ENCODE data around the gene PTPN2. TPM values are rescaled to one million over a fixed set of nuclear protein-coding genes. Genes with fewer than 3 reads are reported as not detected.
"Not testable (repeated sequence)": the region's sequence is repeated elsewhere in the genome, so short reads cannot be mapped to it uniquely, and the experiment has no call there.

The PTPN2 gene
- polyA plus RNA-seq, 2 donors = 18.9 to 20.7 TPM

DNA sequence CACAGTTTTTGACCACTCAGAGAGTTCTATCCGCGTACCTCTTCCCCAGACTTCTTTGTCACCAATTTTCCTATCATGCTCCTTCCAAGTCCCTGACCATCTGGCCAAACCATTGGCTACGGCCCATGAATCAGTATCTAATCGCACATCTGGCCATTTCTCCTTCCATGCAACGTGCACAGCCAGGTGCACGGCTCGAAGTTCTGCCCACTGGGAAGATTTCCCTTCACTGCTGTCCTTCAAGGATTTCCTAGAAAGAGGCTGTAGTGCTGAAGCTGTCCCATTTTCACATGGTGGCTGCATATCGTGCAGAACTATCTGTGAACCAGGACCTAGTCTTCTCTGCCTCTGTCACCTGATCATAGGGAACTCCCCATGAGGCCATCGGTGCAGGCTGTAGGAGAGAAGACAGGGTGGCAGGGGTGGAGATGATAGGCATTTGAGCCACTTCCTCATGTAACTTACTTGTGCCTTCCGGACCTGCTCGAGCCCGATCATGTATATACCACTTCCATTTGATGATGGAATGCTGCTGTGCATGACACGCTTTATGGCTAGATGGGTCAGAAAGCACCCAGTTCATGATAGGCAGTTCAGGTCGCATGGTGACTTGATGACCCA is 127.3 kb downstream of the PTPN2 start:
- WGBS, 2 donors = 93 to 94% methylated on average over 14 of the region's 14 CpGs

GRCh38 chr18:12755606-12756005 is 128.4 kb downstream of the PTPN2 start:
- whole genome bisulfite sequencing, 2 donors = 96 to 98% methylated on average over 6 of the region's 6 CpGs

More for the DNA sequence above, 127.3 kb downstream of the PTPN2 start:
- not testable (repeated sequence) for H3K27ac ChIP-seq (ENCODE audit: low read depth in 2 of 2, low read length in 1 of 2); H3K36me3 ChIP-seq (ENCODE audit: control insufficient read depth in 2 of 2, insufficient read depth in 2 of 2, low read length in 1 of 2); H3K4me1 ChIP-seq (ENCODE audit: control insufficient read depth in 2 of 2, insufficient read depth in 2 of 2, low read length in 1 of 2); H3K9me3 ChIP-seq (ENCODE audit: control insufficient read depth in 2 of 2, insufficient read depth in 1 of 2, low read depth in 1 of 2, low read length in 1 of 2); H3K27me3 ChIP-seq (ENCODE audit: control insufficient read depth in 1 of 2, insufficient read depth in 2 of 2, low read length in 2 of 2); H3K4me3 ChIP-seq (ENCODE audit: low read depth in 1 of 2, low read length in 2 of 2)

DNA sequence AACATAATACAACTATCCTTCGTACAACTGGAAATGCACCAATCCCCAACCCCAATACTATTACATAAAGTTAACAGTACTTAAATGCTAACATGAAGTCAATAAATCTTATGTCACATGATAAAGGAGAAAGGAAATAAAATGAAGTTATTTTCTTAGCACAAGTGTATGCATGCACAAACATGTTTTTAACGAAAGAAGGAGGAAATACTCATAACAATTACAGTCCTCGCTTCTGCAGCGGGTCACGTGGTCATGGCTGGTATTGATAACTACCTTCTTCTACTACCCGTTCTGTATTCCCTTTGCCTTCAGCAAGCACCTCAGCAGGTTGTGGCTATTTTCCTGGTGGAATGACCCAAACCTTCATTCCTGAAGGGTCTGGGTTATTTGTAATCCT is 129.5 kb downstream of the PTPN2 start:
- Histone ChIP-seq H3K4me1 (ENCODE audit: control insufficient read depth in 2 of 2, insufficient read depth in 2 of 2, low read length in 1 of 2) (no peaks in the 10 kb centered on the region), H3K27me3 (ENCODE audit: control insufficient read depth in 1 of 2, insufficient read depth in 2 of 2, low read length in 2 of 2) (no peaks in the 10 kb centered on the region), H3K9me3 (ENCODE audit: control insufficient read depth in 2 of 2, insufficient read depth in 1 of 2, low read depth in 1 of 2, low read length in 1 of 2) (no peaks in the 10 kb centered on the region), H3K36me3 (ENCODE audit: control insufficient read depth in 2 of 2, insufficient read depth in 2 of 2, low read length in 1 of 2) (no peaks in the 10 kb centered on the region), H3K4me3 (ENCODE audit: low read depth in 1 of 2, low read length in 2 of 2) (no peak overlapping the region), H3K27ac (ENCODE audit: low read depth in 2 of 2, low read length in 1 of 2) (no peak overlapping the region)
- WGBS, 2 donors = 75 to 87% methylated on average over 6 of the region's 6 CpGs

More at GRCh38 chr18:12755606-12756005, 128.4 kb downstream of the PTPN2 start:
- H3K9me3 ChIP-seq (ENCODE audit: control insufficient read depth in 2 of 2, insufficient read depth in 1 of 2, low read depth in 1 of 2, low read length in 1 of 2); H3K36me3 ChIP-seq (ENCODE audit: control insufficient read depth in 2 of 2, insufficient read depth in 2 of 2, low read length in 1 of 2); H3K27me3 ChIP-seq (ENCODE audit: control insufficient read depth in 1 of 2, insufficient read depth in 2 of 2, low read length in 2 of 2); H3K4me1 ChIP-seq (ENCODE audit: control insufficient read depth in 2 of 2, insufficient read depth in 2 of 2, low read length in 1 of 2); H3K27ac ChIP-seq (ENCODE audit: low read depth in 2 of 2, low read length in 1 of 2); H3K4me3 ChIP-seq (ENCODE audit: low read depth in 1 of 2, low read length in 2 of 2): not testable (repeated sequence)

GRCh38 chr18:12751891-12752290 is 132.1 kb downstream of the PTPN2 start:
- Histone ChIP-seq H3K4me3 (ENCODE audit: low read depth in 1 of 2, low read length in 2 of 2) (no peak overlapping the region), H3K27me3 (ENCODE audit: control insufficient read depth in 1 of 2, insufficient read depth in 2 of 2, low read length in 2 of 2) (no peaks in the 10 kb centered on the region), H3K27ac (ENCODE audit: low read depth in 2 of 2, low read length in 1 of 2) (no peak overlapping the region), H3K4me1 (ENCODE audit: control insufficient read depth in 2 of 2, insufficient read depth in 2 of 2, low read length in 1 of 2) (no peaks in the 10 kb centered on the region), H3K36me3 (ENCODE audit: control insufficient read depth in 2 of 2, insufficient read depth in 2 of 2, low read length in 1 of 2) (no peaks in the 10 kb centered on the region), H3K9me3 (ENCODE audit: control insufficient read depth in 2 of 2, insufficient read depth in 1 of 2, low read depth in 1 of 2, low read length in 1 of 2) (no peaks in the 10 kb centered on the region)
- 78 to 84% methylated on average over 4 of the region's 4 CpGs for WGBS, 2 donors

DNA sequence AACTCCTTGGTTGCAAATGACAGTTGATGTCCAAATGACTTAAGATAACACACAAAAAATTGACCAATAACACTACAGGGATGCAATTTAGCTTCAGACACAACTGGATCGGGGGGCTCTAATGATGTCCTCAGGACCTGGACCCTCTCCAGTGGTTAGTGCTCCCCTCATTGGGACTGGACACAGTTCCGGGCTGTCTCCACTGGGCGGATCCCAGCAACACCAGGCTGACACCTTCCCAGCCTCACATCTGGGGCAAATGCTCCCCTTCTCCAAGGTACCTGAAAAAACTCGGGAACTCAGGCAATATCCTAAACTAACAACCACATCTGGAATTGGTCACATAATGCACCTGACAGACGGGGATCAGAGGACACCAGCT is 132.5 kb downstream of the PTPN2 start:
- no peaks in the 10 kb centered on the region for H3K27me3 ChIP-seq (ENCODE audit: control insufficient read depth in 1 of 2, insufficient read depth in 2 of 2, low read length in 2 of 2)
- H3K9me3 ChIP-seq (ENCODE audit: control insufficient read depth in 2 of 2, insufficient read depth in 1 of 2, low read depth in 1 of 2, low read length in 1 of 2) = no peaks in the 10 kb centered on the region
- H3K36me3 ChIP-seq (ENCODE audit: control insufficient read depth in 2 of 2, insufficient read depth in 2 of 2, low read length in 1 of 2) = no peaks in the 10 kb centered on the region
- no peak overlapping the region for H3K4me3 ChIP-seq (ENCODE audit: low read depth in 1 of 2, low read length in 2 of 2)
- H3K27ac ChIP-seq (ENCODE audit: low read depth in 2 of 2, low read length in 1 of 2) = no peak overlapping the region
- no peaks in the 10 kb centered on the region for H3K4me1 ChIP-seq (ENCODE audit: control insufficient read depth in 2 of 2, insufficient read depth in 2 of 2, low read length in 1 of 2)
- WGBS, 2 donors = 89 to 91% methylated on average over 5 of the region's 5 CpGs

GRCh38 chr18:12750715-12751502 is 133.1 kb downstream of the PTPN2 start:
- no peaks in the 10 kb centered on the region for H3K36me3 ChIP-seq (ENCODE audit: control insufficient read depth in 2 of 2, insufficient read depth in 2 of 2, low read length in 1 of 2)
- no peaks in the 10 kb centered on the region for H3K4me1 ChIP-seq (ENCODE audit: control insufficient read depth in 2 of 2, insufficient read depth in 2 of 2, low read length in 1 of 2)
- no peak overlapping the region for H3K4me3 ChIP-seq (ENCODE audit: low read depth in 1 of 2, low read length in 2 of 2)
- no peaks in the 10 kb centered on the region for H3K9me3 ChIP-seq (ENCODE audit: control insufficient read depth in 2 of 2, insufficient read depth in 1 of 2, low read depth in 1 of 2, low read length in 1 of 2)
- 92% methylated on average over 18 of the region's 18 CpGs for WGBS, 2 donors
- no peaks in the 10 kb centered on the region for H3K27me3 ChIP-seq (ENCODE audit: control insufficient read depth in 1 of 2, insufficient read depth in 2 of 2, low read length in 2 of 2)
- no peak overlapping the region for H3K27ac ChIP-seq (ENCODE audit: low read depth in 2 of 2, low read length in 1 of 2)

GRCh38 chr18:12750076-12750714 is 133.8 kb downstream of the PTPN2 start:
- H3K4me1 ChIP-seq (ENCODE audit: control insufficient read depth in 2 of 2, insufficient read depth in 2 of 2, low read length in 1 of 2) = no peaks in the 10 kb centered on the region
- H3K4me3 ChIP-seq (ENCODE audit: low read depth in 1 of 2, low read length in 2 of 2) = no peak overlapping the region
- H3K36me3 ChIP-seq (ENCODE audit: control insufficient read depth in 2 of 2, insufficient read depth in 2 of 2, low read length in 1 of 2) = no peaks in the 10 kb centered on the region
- H3K27ac ChIP-seq (ENCODE audit: low read depth in 2 of 2, low read length in 1 of 2) = no peak overlapping the region
- H3K27me3 ChIP-seq (ENCODE audit: control insufficient read depth in 1 of 2, insufficient read depth in 2 of 2, low read length in 2 of 2) = no peaks in the 10 kb centered on the region
- WGBS, 2 donors = 49 to 56% methylated on average over 14 of the region's 14 CpGs
- H3K9me3 ChIP-seq (ENCODE audit: control insufficient read depth in 2 of 2, insufficient read depth in 1 of 2, low read depth in 1 of 2, low read length in 1 of 2) = no peaks in the 10 kb centered on the region

- H3K27me3 ChIP-seq (ENCODE audit: control insufficient read depth in 1 of 2, insufficient read depth in 2 of 2, low read length in 2 of 2) = no peaks in the 10 kb centered on the region
- no peak overlapping the region for H3K4me3 ChIP-seq (ENCODE audit: low read depth in 1 of 2, low read length in 2 of 2)
- no peaks in the 10 kb centered on the region for H3K4me1 ChIP-seq (ENCODE audit: control insufficient read depth in 2 of 2, insufficient read depth in 2 of 2, low read length in 1 of 2)
- no peak overlapping the region for H3K27ac ChIP-seq (ENCODE audit: low read depth in 2 of 2, low read length in 1 of 2)
- H3K36me3 ChIP-seq (ENCODE audit: control insufficient read depth in 2 of 2, insufficient read depth in 2 of 2, low read length in 1 of 2) = no peaks in the 10 kb centered on the region
- WGBS, 2 donors = 74 to 82% methylated on average over 13 of the region's 13 CpGs
- H3K9me3 ChIP-seq (ENCODE audit: control insufficient read depth in 2 of 2, insufficient read depth in 1 of 2, low read depth in 1 of 2, low read length in 1 of 2) = no peaks in the 10 kb centered on the region
These were observed 134.9 kb downstream of the PTPN2 start for GRCh38 chr18:12749121-12749520.

- 84 to 86% methylated on average over 5 of the region's 5 CpGs for WGBS, 2 donors
- Histone ChIP-seq H3K4me3 (ENCODE audit: low read depth in 1 of 2, low read length in 2 of 2) (no peak overlapping the region), H3K4me1 (ENCODE audit: control insufficient read depth in 2 of 2, insufficient read depth in 2 of 2, low read length in 1 of 2) (no peaks in the 10 kb centered on the region), H3K27me3 (ENCODE audit: control insufficient read depth in 1 of 2, insufficient read depth in 2 of 2, low read length in 2 of 2) (no peaks in the 10 kb centered on the region), H3K27ac (ENCODE audit: low read depth in 2 of 2, low read length in 1 of 2) (no peak overlapping the region), H3K36me3 (ENCODE audit: control insufficient read depth in 2 of 2, insufficient read depth in 2 of 2, low read length in 1 of 2) (no peaks in the 10 kb centered on the region), H3K9me3 (ENCODE audit: control insufficient read depth in 2 of 2, insufficient read depth in 1 of 2, low read depth in 1 of 2, low read length in 1 of 2) (no peaks in the 10 kb centered on the region)
These were observed 135.4 kb downstream of the PTPN2 start for GRCh38 chr18:12748671-12749070.
